Testis (tissue), 3 donors: ENCODE data around the gene ITPK1. TPM values are rescaled to one million over a fixed set of nuclear protein-coding genes. Genes with fewer than 3 reads are reported as not detected.

ENCODE experiments used
- DNase-seq: peaks from one replicate; pipeline ENCODE4 v3.0.0-alpha.2; 2019
- H3K27ac ChIP-seq, 2 donors: fragments of 200-600 bp; sonication (generic); one replicate each; pipeline ENCODE4 v1.5.1; 2019
- H3K27me3 ChIP-seq: fragments of 200-600 bp; sonication (generic); one replicate; pipeline ENCODE4 v1.5.1; 2019
- H3K36me3 ChIP-seq: fragments of 200-600 bp; sonication (generic); one replicate; pipeline ENCODE4 v1.5.1; 2017; ENCODE audit warnings: low read depth; ENCODE audit errors: missing control alignments
- H3K4me1 ChIP-seq: fragments of 200-600 bp; sonication (generic); one replicate; pipeline ENCODE4 v1.5.1; 2019
- H3K4me3 ChIP-seq, 2 donors: fragments of 200-600 bp; sonication (generic); one replicate each; pipeline ENCODE4 v1.5.1; 2017 to 2019
- H3K9me3 ChIP-seq: fragments of 200-600 bp; sonication (generic); one replicate; pipeline ENCODE4 v1.5.1; 2017
- CTCF ChIP-seq, 3 experiments: fragments of 450-650 bp in 2 of 3; fragments of 200-600 bp in 1 of 3; sonication (generic) in 1 of 3; IDR thresholded peaks; one replicate each; pipeline ENCODE4 v1.5.1; 2016 to 2019; ENCODE audit warnings: antibody characterized with exemption in 3 of 3, mild to moderate bottlenecking in 2 of 3, moderate library complexity in 1 of 3
- POLR2A ChIP-seq: fragments of 450-650 bp; IDR thresholded peaks from one replicate; pipeline ENCODE4 v1.6.1; 2017; ENCODE audit warnings: antibody characterized with exemption, mild to moderate bottlenecking, moderate library complexity
- WGBS, 2 donors: methylation state at CpG; one replicate each; pipeline ENCODE4 v1.1.5; 2018; 5-methylcytosine and 5-hydroxymethylcytosine counted together
- intact Hi-C: fragments of 100-400 bp; cut with DNase I; formaldehyde crosslinking; loops from one replicate; pipeline ENCODE4 v1.15.1; 2023; ENCODE audit warnings: low total_unique reads
- polyA plus RNA-seq: library from polyadenylated mRNA; stranded (reverse); fragments of 350-450 nt; fragmentation: Illumina TruSeq; extraction: RNeasy Lipid Tissue Mini Kit (QIAGEN cat#74804); gene quantifications from one replicate; pipeline ENCODE4 v1.2.3, GENCODE V29; 2014; ENCODE audit warnings: low read depth, low replicate concordance; ENCODE audit not compliant: insufficient read depth
- total RNA-seq, 2 donors: library from RNA; depleted of rRNA; stranded (reverse); fragments of >200 nt; gene quantifications; one replicate each; pipeline ENCODE4 v1.2.3, GENCODE V29; 2016

The ITPK1 gene
- total and polyA plus RNA-seq, 3 donors from 2014 or later = 78.3 to 92.5 (median 90.6) TPM

GRCh38 chr14:92955381-92955780, 160.3 kb downstream of the ITPK1 start:
- TF ChIP-seq POLR2A (no peak), CTCF (IDR thresholded peaks at IDR 0.05) (no peak)
- Histone ChIP-seq H3K9me3 (no peaks in the 10 kb centered on the region), H3K4me1 (peaks cover 12% of the 10 kb centered on the region), H3K27ac (no peak overlapping the region), H3K36me3 (no peaks in the 10 kb centered on the region), H3K27me3 (no peaks in the 10 kb centered on the region), H3K4me3 (no peak overlapping the region)
- WGBS, 2 donors = 94 to 97% methylated on average over 7 of the region's 7 CpGs
- DNase-seq = no peak
- intact Hi-C loops = no loop called here

DNA sequence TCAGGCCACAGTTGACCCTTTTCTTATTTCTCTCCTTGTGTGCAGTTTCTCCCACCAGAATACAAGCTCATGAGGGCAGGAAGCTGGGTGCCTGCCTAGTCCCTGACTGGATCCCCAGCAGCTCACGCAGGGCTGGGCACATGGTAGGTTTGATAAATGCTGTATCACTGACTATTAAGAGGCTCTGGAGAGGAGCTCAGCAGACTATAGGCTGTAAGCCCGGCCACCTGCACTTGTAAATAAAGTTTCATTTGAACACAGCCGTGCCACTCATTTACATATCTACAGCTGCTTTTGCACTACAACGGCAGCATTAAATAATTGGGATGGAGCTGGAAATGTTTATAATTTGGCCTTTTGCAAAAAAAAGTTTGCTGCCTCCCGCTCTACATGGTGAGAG, 160.8 kb downstream of the ITPK1 start:
- Histone ChIP-seq H3K9me3 (no peaks in the 10 kb centered on the region), H3K27ac (no peak overlapping the region), H3K4me3 (no peak overlapping the region), H3K36me3 (no peaks in the 10 kb centered on the region), H3K4me1 (peaks cover 15% of the 10 kb centered on the region), H3K27me3 (no peaks in the 10 kb centered on the region)
- no peak for DNase-seq
- intact Hi-C loops = loop anchor here (5.0 kb wide), 1 partner anchor 162 kb away; the partner anchor contains the start of gene ITPK1
- TF ChIP-seq CTCF (IDR thresholded peaks at IDR 0.05) (no peak), POLR2A (no peak)
- WGBS, 2 donors = 87 to 88% methylated on average over 4 to 5 of the region's 5 CpGs

DNA sequence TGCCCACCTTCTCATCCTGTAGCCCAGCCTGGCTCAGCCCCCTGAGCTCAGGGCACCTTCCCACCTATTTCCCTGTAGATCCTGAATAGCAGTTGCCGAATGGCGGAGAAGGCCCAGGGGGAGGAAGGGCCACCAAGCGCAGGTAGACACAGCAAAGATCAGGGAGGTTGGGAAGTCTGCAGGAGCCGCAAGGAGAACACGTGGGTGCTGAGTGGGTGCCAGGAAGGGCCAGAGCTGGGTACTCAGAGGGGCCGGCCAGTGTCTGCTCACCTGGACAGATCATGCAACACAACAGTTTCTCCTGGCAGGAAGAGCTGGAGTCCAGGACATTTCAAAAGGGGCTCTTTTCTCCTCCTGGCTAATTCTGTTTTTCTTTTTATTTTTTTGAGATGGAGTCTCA, 162.2 kb downstream of the ITPK1 start:
- H3K4me3 ChIP-seq = no peak overlapping the region
- no peaks in the 10 kb centered on the region for H3K9me3 ChIP-seq
- TF ChIP-seq POLR2A (no peak), CTCF (IDR thresholded peaks at IDR 0.05) (no peak)
- no peaks in the 10 kb centered on the region for H3K27me3 ChIP-seq
- intact Hi-C loops = loop anchor here (5.0 kb wide), 1 partner anchor 164 kb away; the partner anchor contains the start of gene ITPK1
- 96% methylated on average over 6 of the region's 6 CpGs for WGBS, 2 donors
- no peak for DNase-seq
- no peak overlapping the region for H3K27ac ChIP-seq
- peaks cover 21% of the 10 kb centered on the region for H3K4me1 ChIP-seq
- no peaks in the 10 kb centered on the region for H3K36me3 ChIP-seq

DNA sequence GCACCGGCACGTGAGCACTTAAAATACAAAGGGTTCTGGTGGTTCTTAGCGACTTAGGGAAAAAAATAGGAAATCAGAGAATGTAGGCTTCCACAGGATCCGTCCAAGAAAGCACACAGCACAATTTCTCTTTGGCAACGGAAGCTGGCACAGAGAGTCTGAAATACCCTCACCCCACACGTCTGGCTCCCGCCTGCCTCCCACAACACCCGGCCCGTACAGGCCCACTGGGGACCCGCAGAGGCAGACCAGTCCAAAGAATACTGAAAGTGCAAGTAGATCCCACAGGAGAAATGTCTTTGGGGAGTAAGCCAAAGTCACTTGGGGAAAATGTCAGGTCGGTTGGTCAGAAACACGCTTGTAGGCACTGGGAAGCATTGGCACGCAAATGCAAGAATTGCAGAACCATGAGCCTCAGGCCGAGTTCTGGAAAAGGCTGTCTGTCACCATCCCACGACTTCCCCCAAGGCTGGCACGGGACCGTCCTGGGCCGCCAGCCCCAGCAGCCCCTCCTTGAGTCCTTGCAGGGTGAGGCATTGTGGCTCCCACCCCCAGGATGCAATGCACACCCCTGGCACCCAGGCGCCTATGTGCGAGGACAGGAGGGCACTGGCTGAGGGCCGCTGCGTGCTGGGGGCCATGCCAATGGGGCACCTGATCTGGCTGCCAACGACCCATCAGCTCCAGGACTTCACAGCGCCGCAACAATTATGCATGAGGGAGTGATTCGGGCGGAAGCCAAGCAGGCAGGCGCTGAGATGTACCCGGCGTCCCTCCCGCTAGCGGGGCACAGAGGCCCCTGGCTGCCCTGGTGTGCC, 163.0 kb downstream of the ITPK1 start:
- no peak for DNase-seq
- Histone ChIP-seq H3K27ac (no peak overlapping the region), H3K36me3 (no peaks in the 10 kb centered on the region), H3K9me3 (no peaks in the 10 kb centered on the region), H3K4me1 (peaks cover 24% of the 10 kb centered on the region), H3K4me3 (no peak overlapping the region), H3K27me3 (no peaks in the 10 kb centered on the region)
- TF ChIP-seq CTCF (IDR thresholded peaks at IDR 0.05) = no peak
- no peak for TF ChIP-seq POLR2A
- WGBS, 2 donors = 63 to 76% methylated on average over 15 to 32 of the region's 32 CpGs
- intact Hi-C loops = loop anchor here (5.0 kb wide), 1 partner anchor 165 kb away; the partner anchor contains the start of gene ITPK1
